A549 treated with RU486 at 1 μM for 4 hours (cell line): ENCODE data around the gene PGLYRP1. TPM values are rescaled to one million over a fixed set of nuclear protein-coding genes. Genes with fewer than 3 reads are reported as not detected.

Experiments
- total RNA-seq: library from RNA; stranded (reverse); fragments of 200-300 nt; extraction: Qiagen RNA extraction; gene quantifications from 5 replicates; pipeline ENCODE4 v1.2.3, GENCODE V29; 2022; ENCODE audit warnings: low read depth

The PGLYRP1 gene
- total RNA-seq, result not detected in 5 replicates

GRCh38 chr19:46022431-46023310 is at the start of gene PGLYRP1:
PGLYRP1 (minus strand) TSS chr19:46023053; CDS start chr19:46023021, 32 bp downstream.

GRCh38 chr19:46040952-46041500 is 18.2 kb upstream of the PGLYRP1 start, which contains the start of gene IGFL4:
IGFL4 (minus strand) TSS chr19:46041002; CDS start chr19:46040962, 40 bp downstream.

GRCh38 chr19:45994998-45995714 is 27.7 kb downstream of the PGLYRP1 start, which contains the start of gene CCDC61:
CCDC61 (plus strand) TSS chr19:45995467; CDS start chr19:46003019, 7,552 bp downstream.

GRCh38 chr19:45973553-45974338 is 49.1 kb downstream of the PGLYRP1 start, which contains the start of gene NOVA2:
NOVA2 (minus strand) TSS chr19:45973865; CDS start chr19:45973351, 514 bp downstream.

Other genes starting within 250 kb of the PGLYRP1 start
- 34.3 to 53.0 TPM (median 48.1 TPM) in 5 replicates for gene DMPK, start 240.6 kb downstream of the PGLYRP1 start, total RNA-seq
- 21.9 to 41.9 TPM (median 34.3 TPM) in 5 replicates for gene DMWD, start 230.2 kb downstream of the PGLYRP1 start, total RNA-seq
- 0.03 TPM in 1 of 5 replicates, not detected in the others for gene RSPH6A, start 207.7 kb downstream of the PGLYRP1 start, total RNA-seq
- 54.6 to 80.7 TPM (median 76.2 TPM) in 5 replicates for gene SYMPK, start 159.9 kb downstream of the PGLYRP1 start, total RNA-seq
- gene FOXA3, start 158.7 kb downstream of the PGLYRP1 start, total RNA-seq, result 0.58 to 1.1 TPM (median 0.81 TPM) in 5 replicates
- gene IRF2BP1, start 136.9 kb downstream of the PGLYRP1 start, total RNA-seq, result 21.6 to 38.9 TPM (median 35.1 TPM) in 5 replicates
- gene MYPOP, start 120.4 kb downstream of the PGLYRP1 start, total RNA-seq, result 5.9 to 11.3 TPM (median 9.3 TPM) in 5 replicates
- not detected in 5 replicates for gene NANOS2, start 108.3 kb downstream of the PGLYRP1 start, total RNA-seq
- gene NOVA2, start 49.2 kb downstream of the PGLYRP1 start, total RNA-seq, result 0.08 to 0.19 TPM (median 0.11 TPM) in 5 replicates
- 3.0 to 6.4 TPM (median 4.6 TPM) in 5 replicates for gene CCDC61, start 27.6 kb downstream of the PGLYRP1 start, total RNA-seq
- gene IGFL4, start 17.9 kb upstream of the PGLYRP1 start, total RNA-seq, result 0.38 to 0.78 TPM (median 0.51 TPM) in 5 replicates
- 0.27 to 0.32 TPM in 2 of 5 replicates, not detected in the others for gene IGFL3, start 101.6 kb upstream of the PGLYRP1 start, total RNA-seq
- 0.56 to 0.83 TPM (median 0.67 TPM) in 4 of 5 replicates, not detected in the other for gene IGFL2, start 125.2 kb upstream of the PGLYRP1 start, total RNA-seq
- 2.2 to 3.1 TPM (median 2.6 TPM) in 5 replicates for gene IGFL1, start 206.7 kb upstream of the PGLYRP1 start, total RNA-seq